NCI-H345 (cell line): ENCODE measurements around the gene TRAF6.
"Not testable (repeated sequence)": the region's sequence is repeated elsewhere in the genome, so short reads cannot be mapped to it uniquely, and the experiment has no call there.

Experiments used
- DNase-seq: peaks from one replicate; lab custom pipeline; 2025; lab: John Stamatoyannopoulos, UW

TRAF6 gene

DNA sequence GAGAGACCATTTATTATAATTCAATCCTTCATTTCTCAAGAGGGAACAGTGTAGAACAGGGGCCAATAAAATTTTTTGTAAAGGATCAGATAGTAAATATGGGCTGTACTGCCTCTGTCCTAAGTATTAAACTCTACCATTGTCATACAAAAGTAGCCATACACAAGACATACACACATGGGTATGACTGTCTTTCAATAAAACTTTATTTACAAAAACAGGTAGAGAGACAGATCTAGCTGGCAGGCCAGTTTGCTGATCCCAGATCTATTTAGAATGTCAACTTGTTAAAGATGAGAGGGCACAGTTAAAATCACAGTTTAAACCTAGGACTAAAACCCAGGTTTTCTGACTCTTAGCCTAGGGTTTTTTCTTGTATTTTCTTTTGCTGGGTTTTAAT is 16.7 kb downstream of the TRAF6 start:
- no peak for DNase-seq

DNA sequence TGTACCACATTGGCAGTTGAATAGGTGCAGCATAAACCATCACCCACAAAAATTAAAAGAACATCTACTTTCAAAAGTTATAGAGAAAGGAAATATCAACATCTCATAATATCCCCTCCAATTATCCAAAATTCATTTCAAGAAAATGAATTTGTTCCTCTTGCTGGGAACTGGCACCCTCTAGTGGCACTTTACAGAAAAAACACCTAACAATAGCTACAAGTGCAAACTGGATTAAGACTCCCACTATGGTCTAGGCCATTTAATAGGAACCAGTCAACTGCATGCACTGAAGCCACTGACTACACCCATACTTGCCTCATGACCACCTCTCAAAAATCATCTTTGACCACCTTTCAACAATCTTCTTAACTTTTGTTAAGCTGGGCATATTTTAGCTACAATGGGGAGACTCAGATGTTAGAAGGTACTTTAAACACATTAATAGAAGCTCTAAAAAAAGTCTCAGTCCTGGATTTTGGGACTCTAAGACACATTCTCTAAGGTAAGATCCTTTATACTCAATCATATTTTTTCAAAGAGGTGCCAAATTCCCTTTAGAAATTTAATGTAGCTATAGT is 17.3 kb downstream of the TRAF6 start:
- peak; percentile 41 for DNase-seq

DNA sequence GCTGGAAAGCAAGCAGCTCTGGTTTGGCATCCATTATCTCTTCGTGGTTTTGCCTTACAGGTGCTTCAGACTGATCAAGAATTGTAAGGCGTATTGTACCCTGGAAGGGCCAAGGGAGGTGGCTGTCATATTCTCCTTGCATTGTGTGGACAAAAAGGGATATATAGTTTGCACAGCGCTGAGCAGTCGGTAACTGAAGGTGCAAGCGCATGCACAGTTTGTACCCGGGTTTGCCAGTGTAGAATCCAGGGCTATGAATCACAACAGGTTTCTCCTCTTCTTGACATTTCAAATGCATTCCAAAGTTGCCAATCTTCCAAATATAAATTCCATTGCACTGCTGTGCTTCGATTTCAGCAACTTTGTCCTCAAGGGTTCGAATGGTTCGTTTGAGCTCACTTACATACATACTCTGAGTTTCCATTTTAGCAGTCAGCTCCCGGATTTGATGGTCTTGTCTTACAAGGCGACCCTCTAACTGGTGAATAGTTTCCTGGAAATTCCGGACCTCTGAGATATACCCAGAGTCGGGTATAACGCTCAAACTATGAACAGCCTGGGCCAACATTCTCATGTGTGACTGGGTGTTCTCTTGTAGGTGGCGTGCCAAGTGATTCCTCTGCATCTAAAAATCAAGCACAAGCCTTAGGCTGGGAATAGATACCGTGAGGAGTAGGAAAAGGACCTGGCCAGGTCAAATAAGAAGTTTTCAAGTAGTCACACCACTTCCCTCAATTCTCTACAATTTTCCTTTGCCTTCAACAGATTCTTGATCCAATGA is 19.9 kb downstream of the TRAF6 start:
- DNase-seq, result no peak

DNA sequence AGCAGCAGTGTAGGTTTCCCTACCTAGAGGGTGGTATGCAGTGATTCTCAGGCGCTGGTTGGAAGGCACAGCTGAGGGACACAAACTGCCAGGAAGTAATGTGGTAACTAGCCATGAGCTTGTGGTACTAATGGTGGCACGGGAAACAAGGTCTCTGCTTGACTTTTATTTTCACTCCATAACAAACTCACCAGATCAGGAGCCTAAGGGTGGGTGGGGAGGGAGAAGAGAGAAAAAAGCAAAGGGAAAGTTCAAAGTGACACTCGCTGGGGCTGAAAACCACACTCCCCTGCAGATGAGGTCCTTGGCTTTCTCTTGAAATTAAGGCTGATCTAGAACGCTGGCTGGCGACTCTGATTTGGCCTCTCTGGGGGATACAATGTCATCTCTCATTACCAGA is 22.0 kb downstream of the TRAF6 start:
- DNase-seq, result no peak

GRCh38 chr11:36487619-36488018 is 22.5 kb downstream of the TRAF6 start:
- DNase-seq, result no peak

GRCh38 chr11:36485298-36486002 is 24.6 kb downstream of the TRAF6 start:
- no peak for DNase-seq

GRCh38 chr11:36483042-36483441 is 27.0 kb downstream of the TRAF6 start:
- not testable (repeated sequence) for DNase-seq

DNA sequence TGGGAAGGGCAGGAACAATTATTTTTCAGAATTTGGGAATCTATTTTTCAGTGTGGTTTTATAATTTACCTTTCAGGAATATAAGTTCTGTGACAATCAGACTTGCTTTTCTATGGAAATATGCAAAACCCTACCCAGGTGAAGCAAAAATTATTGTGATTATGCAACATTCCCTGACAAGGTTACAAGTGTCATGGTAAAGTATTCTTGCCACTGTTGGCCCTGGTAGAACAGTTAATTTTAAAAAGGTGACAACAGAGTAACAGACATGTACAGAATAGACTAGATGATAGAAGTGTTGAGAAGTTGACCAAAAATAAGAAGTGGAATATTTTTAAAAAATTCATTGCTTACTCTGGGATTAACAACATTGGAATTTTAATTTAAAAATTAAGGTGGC is 29.2 kb downstream of the TRAF6 start:
- no peak for DNase-seq

GRCh38 chr11:36478700-36479329 is 31.3 kb downstream of the TRAF6 start:
- DNase-seq, result peak; percentile 52

GRCh38 chr11:36475192-36475591 is 34.9 kb downstream of the TRAF6 start:
- DNase-seq, result no peak

DNA sequence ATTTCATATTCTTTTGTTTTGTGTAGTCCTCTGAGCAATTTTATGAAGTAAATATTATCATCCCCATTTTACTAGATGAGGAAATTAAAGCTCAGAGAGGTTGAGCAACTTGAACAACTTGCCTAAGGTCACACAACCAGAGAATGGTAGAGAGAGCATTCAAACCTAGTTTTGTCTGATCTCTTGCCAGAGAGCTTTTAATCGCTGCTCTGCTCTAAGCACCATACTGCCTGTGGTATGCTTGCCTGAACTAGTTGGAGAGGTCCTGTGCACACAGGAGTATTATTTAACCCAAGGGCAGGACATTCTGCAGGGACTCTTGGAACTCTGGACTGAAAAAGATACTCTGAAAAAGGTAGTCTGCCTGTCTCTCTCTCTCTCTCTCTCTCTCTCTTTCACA is 38.5 kb downstream of the TRAF6 start:
- no peak for DNase-seq

- DNase-seq, result no peak
These were observed 39.9 kb downstream of the TRAF6 start for GRCh38 chr11:36469881-36470802.

DNA sequence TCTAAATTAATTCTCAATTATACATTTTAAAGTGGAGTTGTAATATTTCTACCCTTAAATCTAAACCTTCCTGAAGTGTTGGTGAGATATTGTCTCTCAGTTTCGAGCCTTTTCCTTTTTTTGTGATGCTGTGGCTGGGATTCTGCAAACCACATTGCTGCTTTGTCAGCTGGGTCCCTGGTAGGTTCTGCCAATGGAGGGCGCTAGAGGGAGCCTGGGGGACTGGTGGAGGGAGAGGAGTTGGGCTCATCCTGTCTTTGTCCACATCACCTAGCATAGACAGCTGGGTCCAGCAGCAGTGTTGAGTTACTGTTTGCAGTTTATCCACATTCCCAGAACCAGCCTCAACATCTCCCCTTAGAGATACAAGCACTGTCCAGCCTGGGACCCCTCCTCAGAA is 41.0 kb downstream of the TRAF6 start:
- no peak for DNase-seq

- no peak for DNase-seq
These were observed 42.2 kb downstream of the TRAF6 start for GRCh38 chr11:36467916-36468315.

DNA sequence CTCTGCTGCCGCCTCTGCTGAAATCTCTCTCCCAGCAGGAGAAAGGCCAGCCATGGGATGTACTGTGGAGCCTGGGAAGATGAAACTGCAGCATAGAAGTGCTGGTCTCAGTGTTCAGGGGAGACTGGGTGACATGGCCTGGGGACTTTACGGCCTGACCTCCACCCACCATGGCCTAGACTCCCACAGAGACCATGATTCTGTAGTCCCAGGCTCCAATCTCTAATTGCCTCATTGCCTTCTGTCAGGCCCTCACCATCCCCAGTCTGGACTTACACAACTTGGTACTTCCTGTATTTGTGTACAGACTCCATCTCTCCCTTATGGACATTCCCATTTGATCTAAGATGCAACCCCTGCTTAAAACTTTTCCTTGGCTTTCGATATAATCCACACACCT is 43.1 kb downstream of the TRAF6 start:
- no peak for DNase-seq

DNA sequence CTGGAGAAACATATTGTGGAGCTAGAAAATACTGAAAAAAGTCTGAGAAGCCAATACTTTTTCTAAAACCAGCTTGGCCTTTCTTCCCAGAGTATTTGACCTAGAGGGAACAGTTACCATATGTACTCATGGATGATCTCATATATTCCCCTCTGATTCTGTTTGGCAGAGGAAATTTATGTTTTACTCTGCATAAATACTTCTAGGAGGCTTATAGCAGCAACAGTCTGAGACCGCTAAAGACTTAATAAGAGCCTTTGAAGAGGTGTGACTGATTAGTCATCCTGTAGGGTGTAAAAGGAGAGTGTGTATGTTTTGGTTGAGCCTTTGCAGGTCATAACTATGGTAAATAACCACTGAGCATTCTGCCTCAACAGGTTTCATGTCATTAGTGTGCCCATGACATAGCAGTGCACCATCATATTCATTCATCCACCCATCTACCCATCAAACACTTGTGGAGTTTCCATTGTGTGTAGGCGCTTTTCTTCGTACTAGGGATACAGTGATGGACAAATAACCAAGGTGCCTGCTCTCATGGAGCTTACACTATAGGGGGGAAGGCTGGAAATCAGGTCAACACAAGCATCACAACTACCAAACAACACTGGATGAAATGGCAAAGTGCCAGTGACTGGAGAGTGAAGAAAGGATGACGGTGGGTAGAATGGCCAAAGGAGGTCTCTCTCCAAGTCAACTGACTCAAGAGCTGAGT is 44.5 kb downstream of the TRAF6 start:
- DNase-seq, result no peak

DNA sequence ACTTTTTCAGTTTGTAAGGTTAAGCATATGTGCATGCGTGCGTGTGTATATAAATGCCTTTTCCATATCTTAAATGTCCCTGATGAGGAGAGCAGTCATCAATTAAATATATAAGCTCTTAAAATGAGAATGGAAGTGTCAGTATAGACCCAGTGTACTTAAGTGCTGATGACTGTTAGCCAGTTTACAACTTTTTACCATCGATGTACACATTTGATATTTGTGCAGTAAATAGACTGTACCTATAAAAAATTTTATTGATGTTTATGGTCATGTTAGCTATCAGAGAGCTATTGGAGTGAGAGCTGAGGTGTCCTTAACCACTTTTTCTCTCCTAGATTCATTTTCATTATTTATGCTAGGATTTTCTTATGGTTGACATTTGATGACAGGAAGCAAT is 45.4 kb downstream of the TRAF6 start:
- no peak for DNase-seq

GRCh38 chr11:36463781-36464180 is 46.3 kb downstream of the TRAF6 start:
- no peak for DNase-seq

- DNase-seq, result no peak
These were observed 47.8 kb downstream of the TRAF6 start for GRCh38 chr11:36462321-36462720.

- no peak for DNase-seq
These were observed 49.9 kb downstream of the TRAF6 start for GRCh38 chr11:36460220-36460619.

DNA sequence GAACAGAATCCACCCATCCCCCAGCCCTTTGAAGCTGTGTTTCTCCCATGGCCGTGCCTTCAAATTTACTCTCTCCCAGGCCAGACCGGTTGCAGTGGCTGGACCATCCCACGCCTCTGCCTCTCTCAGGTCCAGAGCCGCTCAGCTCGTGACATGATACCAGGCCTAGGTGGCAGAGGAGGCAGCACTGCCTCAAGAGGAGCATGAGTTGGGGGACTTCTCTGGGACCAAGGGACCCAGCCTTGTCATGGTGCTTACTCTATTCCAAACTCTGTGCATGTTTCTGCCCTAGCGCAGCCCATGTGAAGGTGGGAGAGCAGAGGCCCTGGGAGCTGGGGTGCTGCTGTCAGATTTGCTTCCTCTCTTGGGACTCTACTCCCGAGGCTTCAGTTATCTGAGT is 51.0 kb downstream of the TRAF6 start:
- no peak for DNase-seq
